NCI-H128 (cell line): ENCODE measurements around the gene MS4A18.
"Not testable (repeated sequence)": the region's sequence is repeated elsewhere in the genome, so short reads cannot be mapped to it uniquely, and the experiment has no call there.

Source experiments
- DNase-seq: peaks from one replicate; lab custom pipeline; 2025; ENCODE audit not compliant: unreplicated experiment; lab: John Stamatoyannopoulos, UW

The MS4A18 gene

DNA sequence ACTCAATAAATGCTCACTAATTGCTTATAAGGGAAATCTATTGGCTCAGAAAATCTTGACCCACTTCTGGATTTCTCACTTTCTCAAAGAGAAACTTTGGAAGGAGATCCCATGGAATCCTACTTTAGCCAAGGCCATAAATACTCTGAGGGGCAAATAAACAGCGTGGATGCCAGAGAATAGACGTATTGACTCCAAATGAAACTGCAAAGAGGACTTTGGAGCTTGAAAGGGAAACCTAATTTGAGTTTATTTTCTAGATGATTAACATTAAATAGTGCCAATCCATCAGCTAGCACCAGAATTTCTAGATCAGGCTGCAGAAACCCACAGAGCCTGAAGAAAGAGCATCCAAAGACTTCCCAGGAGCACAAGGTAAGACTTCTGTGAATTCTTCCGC, at the start of gene MS4A18:
Gene MS4A18, plus strand, starts transcription at position 301 of the 400 bp plus-strand sequence.
- no peak for DNase-seq

DNA sequence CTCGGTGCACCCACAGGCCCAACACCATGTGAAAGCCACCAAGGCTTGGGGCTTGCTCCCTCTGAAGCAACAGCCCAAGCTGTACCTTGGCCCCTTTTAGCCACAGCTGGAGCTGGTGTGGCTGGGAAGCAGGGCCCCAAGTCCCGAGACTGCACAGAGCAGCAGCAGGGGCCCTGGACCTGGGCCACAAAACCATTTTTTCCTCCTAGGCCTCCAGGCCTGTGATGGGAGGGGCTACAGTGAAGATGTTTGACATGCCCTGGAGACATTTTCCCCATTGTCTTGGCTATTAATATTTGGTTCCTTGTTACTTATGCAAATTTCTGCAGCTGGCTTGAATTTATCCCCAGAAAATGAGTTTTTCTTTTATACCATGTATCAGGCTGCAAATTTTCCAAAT, 46.3 kb upstream of the MS4A18 start:
- not testable (repeated sequence) for DNase-seq

DNA sequence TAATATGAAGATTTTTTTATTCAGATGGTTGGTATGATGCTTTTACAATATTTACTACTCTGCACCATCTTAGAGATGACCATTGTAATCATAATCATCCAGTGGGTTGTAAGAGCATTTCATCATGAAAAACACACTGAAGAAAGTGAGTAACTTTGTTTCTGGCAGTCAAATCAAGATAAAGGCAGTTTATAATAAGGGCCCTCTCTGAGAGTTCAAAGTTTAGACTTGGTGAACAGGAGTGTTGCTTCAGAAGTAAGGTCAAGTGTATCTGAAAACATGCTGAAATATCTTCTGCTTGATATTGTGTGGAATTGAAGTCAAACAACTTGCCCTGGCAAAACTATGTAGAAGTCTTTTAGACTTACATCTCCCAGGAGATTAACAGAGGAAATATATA, 44.6 kb upstream of the MS4A18 start:
- no peak for DNase-seq

DNA sequence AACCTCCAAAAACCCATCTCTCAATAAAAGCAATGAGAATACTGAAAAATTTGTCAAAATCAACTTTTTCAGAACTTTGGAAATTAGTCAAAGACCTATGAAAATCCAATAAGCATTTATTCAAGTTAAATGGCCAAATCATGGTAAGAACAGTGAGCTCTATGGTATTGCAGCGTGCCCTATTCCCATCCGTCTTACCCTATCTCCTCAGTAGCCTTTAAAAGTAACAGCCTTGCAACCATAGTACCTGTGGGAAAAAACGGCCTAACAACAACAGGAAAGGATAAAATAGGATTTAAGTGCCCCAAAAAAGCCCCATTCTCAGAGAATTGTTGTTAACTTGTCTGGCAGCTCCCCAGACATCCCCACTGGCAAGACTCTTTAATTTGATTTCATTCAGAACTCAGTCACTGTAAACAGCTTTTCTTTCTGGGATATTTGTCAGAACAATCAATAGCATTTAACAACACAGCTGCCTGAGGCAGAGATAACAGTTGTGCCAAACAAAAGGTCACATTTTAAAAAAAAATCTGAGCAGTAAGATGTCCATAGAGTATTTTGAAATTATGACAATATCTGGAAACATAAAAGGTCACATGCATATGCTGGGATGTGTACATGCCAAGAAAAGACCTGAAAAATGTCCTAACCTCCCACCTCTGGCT, 43.9 kb upstream of the MS4A18 start:
- no peak for DNase-seq

DNA sequence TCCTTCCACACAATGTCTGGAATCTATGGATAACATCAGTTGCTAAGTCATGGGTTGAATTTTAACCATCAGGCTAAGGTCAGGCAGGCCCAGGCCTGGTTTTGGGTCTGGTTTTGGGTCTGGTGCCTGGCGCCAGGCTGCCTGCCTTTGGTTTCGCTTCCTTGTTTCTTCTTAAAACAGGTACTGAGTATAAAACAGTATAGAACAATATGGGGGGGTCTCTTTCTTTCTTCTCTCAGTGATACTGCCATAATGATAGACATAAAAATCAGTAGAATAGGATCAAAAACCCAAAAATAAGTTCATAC, 40.0 kb upstream of the MS4A18 start:
- not testable (repeated sequence) for DNase-seq

DNA sequence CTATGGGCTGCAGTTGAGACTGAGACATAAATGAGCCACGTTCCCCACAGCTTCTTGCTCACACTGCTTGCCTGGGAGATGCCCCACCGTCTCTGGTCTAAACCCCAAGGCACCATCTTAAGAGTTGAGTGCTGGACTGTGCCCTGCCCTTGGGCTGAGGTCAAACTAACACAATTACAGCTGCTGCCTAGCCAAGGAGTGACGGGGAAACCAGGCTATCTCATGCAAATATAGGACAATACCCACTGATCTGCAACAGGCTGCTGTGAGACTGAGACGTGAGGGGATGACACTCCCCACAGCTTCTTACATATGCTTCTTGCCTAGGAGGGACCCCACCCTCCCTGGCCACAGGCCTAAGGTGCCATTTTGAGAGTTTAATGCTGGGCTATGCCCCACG, 32.9 kb upstream of the MS4A18 start:
- DNase-seq: no peak

DNA sequence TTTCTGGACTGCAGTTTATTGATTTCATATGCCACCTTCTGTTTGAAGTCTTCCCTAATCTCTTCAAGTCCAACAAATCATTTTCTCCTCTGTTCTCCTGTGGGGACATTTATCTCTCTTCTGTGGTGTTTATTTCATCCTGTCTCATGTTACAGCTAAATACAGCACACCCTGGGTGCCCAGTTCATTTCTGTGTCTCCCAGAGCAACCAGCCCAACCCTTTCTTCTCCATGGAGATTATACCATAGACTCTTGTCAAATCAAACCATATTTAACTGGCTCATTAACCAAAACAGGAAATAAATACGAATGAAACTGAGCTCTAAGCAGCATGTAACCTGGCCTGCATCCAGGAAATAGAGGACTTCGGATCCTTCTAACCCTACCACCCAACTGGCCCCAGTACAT, 25.2 kb upstream of the MS4A18 start, which contains the start of gene MS4A8:
Gene MS4A8, plus strand, starts transcription at position 329 of the 408 bp plus-strand sequence. CDS start 1,249 bp downstream, outside the sequence.
- DNase-seq: peak; percentile 25

DNA sequence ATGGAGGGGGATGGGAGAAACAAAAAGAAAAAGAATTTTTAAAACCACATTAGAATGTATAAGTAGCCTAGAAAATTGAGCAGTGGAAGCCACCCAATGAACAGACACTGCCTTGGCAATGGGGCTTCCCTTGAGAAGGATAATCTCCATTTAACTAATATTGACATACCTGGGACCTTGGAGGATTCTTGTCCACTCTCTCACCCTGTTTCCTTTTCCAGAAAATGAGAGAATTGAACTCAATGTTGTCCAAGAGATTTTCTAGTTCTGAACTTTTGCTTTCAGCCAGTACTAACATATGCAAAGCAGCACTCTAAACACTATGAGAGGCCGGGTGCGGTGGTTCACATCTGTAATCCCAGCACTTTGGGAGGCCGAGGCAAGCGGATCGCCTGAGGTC, 24.6 kb upstream of the MS4A18 start:
- DNase-seq: no peak

GRCh38 chr11:60700689-60701468, 23.6 kb upstream of the MS4A18 start:
- no peak for DNase-seq

- DNase-seq: no peak
Observed at GRCh38 chr11:60701469-60701818, 23.1 kb upstream of the MS4A18 start.

DNA sequence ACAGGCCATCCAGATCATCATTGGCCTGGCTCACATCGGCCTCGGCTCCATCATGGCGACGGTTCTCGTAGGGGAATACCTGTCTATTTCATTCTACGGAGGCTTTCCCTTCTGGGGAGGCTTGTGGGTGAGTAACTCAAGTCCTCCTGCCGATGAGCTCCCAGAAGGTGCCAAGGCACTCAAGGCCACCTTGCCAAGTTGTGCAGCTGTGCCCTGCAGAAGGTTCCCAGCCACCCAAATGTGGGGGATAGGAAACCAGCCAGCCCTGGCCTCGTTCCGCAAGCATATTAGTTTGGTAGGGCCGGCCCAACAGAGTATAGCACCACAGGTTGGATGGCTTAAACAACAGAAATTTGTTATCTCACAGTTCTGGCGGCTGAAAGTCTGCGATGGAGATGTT, 21.1 kb upstream of the MS4A18 start:
- no peak for DNase-seq

- no peak for DNase-seq
Observed at GRCh38 chr11:60705895-60706294, 18.6 kb upstream of the MS4A18 start.

GRCh38 chr11:60706931-60707330, 17.6 kb upstream of the MS4A18 start:
- no peak for DNase-seq

DNA sequence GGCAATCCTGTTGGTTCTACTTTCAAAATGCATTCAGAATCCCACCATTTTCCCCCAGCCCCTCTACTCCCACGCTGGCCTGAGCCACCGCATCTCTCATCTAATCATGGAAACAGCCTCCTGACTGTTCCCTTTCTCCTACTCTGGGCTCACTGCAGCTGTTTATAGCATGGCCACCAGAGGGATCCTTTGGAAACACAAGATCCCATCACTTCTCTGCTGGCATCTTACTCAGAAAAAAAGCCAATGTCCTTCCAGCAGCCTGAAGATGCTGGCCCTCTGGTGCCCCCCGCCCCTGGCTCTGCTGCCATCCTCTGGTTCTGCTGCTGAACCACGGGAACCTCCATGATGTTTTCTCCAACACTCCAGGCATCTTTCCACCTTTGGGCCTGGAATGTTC, 14.0 kb upstream of the MS4A18 start:
- DNase-seq: no peak

- no peak for DNase-seq
Observed at GRCh38 chr11:60711276-60711675, 13.2 kb upstream of the MS4A18 start.

- not testable (repeated sequence) for DNase-seq
Observed at GRCh38 chr11:60713423-60713822, 11.1 kb upstream of the MS4A18 start.

GRCh38 chr11:60717956-60718355, 6.6 kb upstream of the MS4A18 start:
- no peak for DNase-seq

DNA sequence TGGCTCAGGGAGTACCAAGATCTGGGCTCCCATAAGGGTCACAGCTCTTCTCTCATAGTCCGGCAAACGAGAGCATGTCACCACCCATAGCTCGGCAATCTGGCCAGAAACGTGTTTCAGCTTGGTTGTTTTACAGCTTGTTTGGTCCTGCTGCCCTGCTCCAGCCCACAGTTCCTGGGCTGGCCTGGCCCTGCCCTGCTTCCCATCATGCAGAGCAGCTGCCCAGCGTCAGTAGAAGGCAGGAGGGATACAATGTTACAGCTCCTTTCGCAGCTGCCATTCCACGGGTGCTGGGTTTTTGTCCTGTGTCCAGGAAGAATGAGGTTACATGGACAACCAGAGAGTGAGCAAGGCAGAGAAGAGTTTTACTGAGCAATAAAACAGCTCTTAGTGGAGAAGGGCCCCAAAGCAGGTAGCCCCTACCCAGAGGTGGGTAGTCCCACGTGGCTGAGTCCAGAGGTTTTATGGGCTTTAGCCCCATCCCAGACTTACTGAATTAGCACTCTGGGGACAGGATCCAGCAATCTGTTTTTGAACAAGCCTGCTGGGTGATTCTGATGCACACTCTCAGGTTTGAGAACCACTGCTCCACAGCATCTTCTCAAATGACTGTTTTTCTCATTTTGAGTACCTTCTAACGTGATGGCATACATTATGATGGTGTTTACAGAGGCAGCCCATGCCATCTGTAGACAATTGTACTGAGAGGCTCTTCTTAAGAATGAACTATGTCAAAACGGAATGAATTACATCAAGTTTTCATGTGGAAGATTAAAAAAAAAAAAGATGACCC, 5.8 kb upstream of the MS4A18 start:
- no peak for DNase-seq

DNA sequence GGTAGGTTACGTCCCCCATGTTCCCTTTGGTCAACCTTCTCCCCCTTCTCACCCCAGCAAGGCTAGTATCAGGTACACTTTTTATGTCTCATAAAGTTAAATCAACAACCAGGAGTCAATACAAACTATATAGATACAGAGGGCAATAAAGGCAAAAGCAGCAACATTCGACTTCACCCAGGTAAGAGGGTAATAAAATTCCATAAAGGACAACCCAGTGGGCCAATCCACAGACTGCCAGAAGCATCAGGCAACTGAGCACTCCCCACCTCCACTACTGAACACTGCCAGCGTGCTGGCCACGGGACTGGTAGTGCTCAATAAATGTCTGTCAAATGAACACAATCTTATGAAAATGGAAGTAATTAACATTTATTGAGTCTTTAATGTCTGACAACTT, 5.1 kb upstream of the MS4A18 start:
- DNase-seq: no peak

GRCh38 chr11:60720460-60720859, 4.1 kb upstream of the MS4A18 start:
- DNase-seq: no peak

DNA sequence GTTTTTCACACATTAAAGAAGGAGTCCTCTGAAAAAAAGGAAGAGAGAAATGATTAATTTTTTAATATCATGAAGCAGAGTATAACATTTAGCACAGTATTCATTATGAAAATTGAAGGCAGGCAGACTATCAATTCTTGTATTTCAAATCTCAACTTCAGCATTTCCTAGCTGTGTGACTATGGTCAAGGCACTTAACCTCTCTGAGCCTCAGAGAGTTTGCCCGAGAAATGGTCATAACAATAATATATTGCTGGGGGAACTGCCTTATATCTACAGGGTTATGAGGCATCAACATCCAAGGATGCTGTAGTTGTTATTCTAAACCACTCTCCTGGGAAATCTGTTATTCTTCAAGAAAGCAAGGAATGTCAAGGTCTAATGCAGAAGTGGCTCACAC, 1.1 kb downstream of the MS4A18 start:
- DNase-seq: no peak

DNA sequence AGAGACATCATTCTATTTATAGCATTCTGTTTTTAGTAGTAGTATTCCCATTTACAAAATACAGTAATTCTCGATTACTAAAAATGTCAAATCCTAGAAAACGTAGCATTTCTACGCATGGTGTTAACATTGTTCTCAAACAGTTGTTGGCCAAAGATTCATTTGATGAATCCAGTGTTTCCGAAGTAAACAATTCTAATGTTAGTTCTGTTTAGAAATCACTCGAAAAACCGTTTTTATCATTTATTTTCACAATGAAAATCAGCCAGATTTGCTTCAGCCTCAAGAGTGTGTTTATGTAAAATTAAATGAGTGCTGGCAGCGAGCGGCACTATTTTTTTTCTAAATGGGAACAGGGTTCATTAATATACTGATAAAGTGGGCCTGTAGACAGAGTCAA, 7.1 kb downstream of the MS4A18 start:
- DNase-seq: no peak
